HEK293 (cell line): ENCODE measurements around the gene FOXD3.

Source experiments
- CTCF ChIA-PET: fragments of 350-600 bp; formaldehyde crosslinking; extraction: SDS; loops from one replicate; lab custom pipeline; 2021; ENCODE audit warnings: antibody characterized with exemption; lab: Yijun Ruan, JAX
- POLR2A ChIA-PET: fragments of 300-600 bp; formaldehyde crosslinking; extraction: SDS; loops from one replicate; lab custom pipeline; 2020; ENCODE audit warnings: antibody characterized with exemption, inconsistent platforms; lab: Yijun Ruan, JAX
- H3K27ac ChIP-seq: fragments of 200-500 bp; sonication (Bioruptor generic); 2 replicates; pipeline ENCODE4 v1.5.1; 2014; ENCODE audit warnings: low read depth, low read length, control low read depth, inconsistent platforms; ENCODE audit errors: extremely low read depth
- H3K36me3 ChIP-seq, 2 experiments: fragments of 200-500 bp in 1 of 2; sonication (Bioruptor generic) in 1 of 2; 1 replicate in 1 of 2; 2 replicates in 1 of 2; pipeline ENCODE4 v1.5.1; 2014 to 2017; ENCODE audit warnings: inconsistent platforms in 2 of 2, low read length in 2 of 2; ENCODE audit not compliant: control insufficient read depth in 2 of 2, insufficient read depth in 1 of 2
- H3K4me1 ChIP-seq: fragments of 200-500 bp; sonication (Bioruptor generic); 2 replicates; pipeline ENCODE4 v1.5.1; 2014; ENCODE audit warnings: mild to moderate bottlenecking, low read length, inconsistent platforms; ENCODE audit not compliant: control insufficient read depth, insufficient read depth
- H3K4me3 ChIP-seq: 2 replicates; pipeline ENCODE4 v1.5.1; 2011; ENCODE audit warnings: low read depth, mild to moderate bottlenecking, control low read depth, low read length, moderate library complexity
- H3K9me3 ChIP-seq: fragments of 200-500 bp; sonication (Bioruptor generic); 2 replicates; pipeline ENCODE4 v1.5.1; 2014; ENCODE audit warnings: low read depth, low read length, inconsistent platforms; ENCODE audit not compliant: control insufficient read depth, insufficient read depth
- EGR2 ChIP-seq: fragments of 450-650 bp; formaldehyde crosslinking; IDR thresholded peaks from 2 replicates; pipeline ENCODE4 v1.5.1; 2016; ENCODE audit warnings: low read depth, missing biosample characterization, missing genetic modification characterization
- KLF10 ChIP-seq: fragments of 450-650 bp; IDR thresholded peaks from 2 replicates; pipeline ENCODE4 v1.5.1; 2018; ENCODE audit warnings: missing biosample characterization, mild to moderate bottlenecking, missing genetic modification characterization
- PBX3 ChIP-seq: sonication (generic); formaldehyde crosslinking; IDR thresholded peaks from 2 replicates; pipeline ENCODE4 v1.8.1; 2022; ENCODE audit warnings: mild to moderate bottlenecking, moderate library complexity, missing genetic modification reagents
- PRDM4 ChIP-seq: fragments of 450-650 bp; formaldehyde crosslinking; IDR thresholded peaks from 2 replicates; pipeline ENCODE4 v1.5.1; 2017; ENCODE audit warnings: missing biosample characterization, missing genetic modification characterization
- ZBTB8A ChIP-seq: fragments of 450-650 bp; formaldehyde crosslinking; IDR thresholded peaks from 2 replicates; pipeline ENCODE4 v1.5.1; 2016; ENCODE audit warnings: missing biosample characterization, missing genetic modification characterization
- ZEB2 ChIP-seq: fragments of 450-650 bp; formaldehyde crosslinking; IDR thresholded peaks from 2 replicates; pipeline ENCODE4 v1.5.1; 2016; ENCODE audit warnings: missing biosample characterization, missing genetic modification characterization
- ZNF112 ChIP-seq: fragments of 450-650 bp; formaldehyde crosslinking; IDR thresholded peaks from 2 replicates; pipeline ENCODE4 v1.5.0; 2017; ENCODE audit warnings: missing biosample characterization, missing genetic modification characterization
- ZNF114 ChIP-seq: fragments of 450-650 bp; formaldehyde crosslinking; IDR thresholded peaks from 2 replicates; pipeline ENCODE4 v1.5.0; 2017; ENCODE audit warnings: missing biosample characterization, missing genetic modification characterization
- ZNF366 ChIP-seq: fragments of 450-650 bp; formaldehyde crosslinking; conservative IDR thresholded peaks from 2 replicates; pipeline ENCODE4 v1.5.1; 2016; ENCODE audit warnings: missing biosample characterization, missing genetic modification characterization
- ZNF416 ChIP-seq: fragments of 450-650 bp; formaldehyde crosslinking; IDR thresholded peaks from 2 replicates; pipeline ENCODE4 v1.5.1; 2016; ENCODE audit warnings: missing biosample characterization, missing genetic modification characterization
- ZNF423 ChIP-seq: fragments of 450-650 bp; formaldehyde crosslinking; IDR thresholded peaks from 2 replicates; pipeline ENCODE4 v1.5.1; 2016; ENCODE audit warnings: missing biosample characterization, missing genetic modification characterization
- ZNF513 ChIP-seq: fragments of 450-650 bp; IDR thresholded peaks from 2 replicates; pipeline ENCODE4 v1.5.1; 2018; ENCODE audit warnings: missing biosample characterization, missing genetic modification characterization
- ZNF518A ChIP-seq: fragments of 450-650 bp; formaldehyde crosslinking; conservative IDR thresholded peaks from 2 replicates; pipeline ENCODE4 v1.5.1; 2016; ENCODE audit warnings: low read depth, missing biosample characterization, missing genetic modification characterization
- ZNF658 ChIP-seq: fragments of 450-650 bp; formaldehyde crosslinking; IDR thresholded peaks from 2 replicates; pipeline ENCODE4; 2016; ENCODE audit warnings: missing biosample characterization, missing genetic modification characterization
- ZNF677 ChIP-seq: fragments of 450-650 bp; IDR thresholded peaks from 2 replicates; pipeline ENCODE4 v1.5.0; 2018; ENCODE audit warnings: missing biosample characterization, mild to moderate bottlenecking, missing genetic modification characterization, moderate library complexity
- ZNF837 ChIP-seq: fragments of 450-650 bp; formaldehyde crosslinking; IDR thresholded peaks from 2 replicates; pipeline ENCODE4 v1.5.1; 2016; ENCODE audit warnings: missing biosample characterization, missing genetic modification characterization

FOXD3 gene

GRCh38 chr1:63327417-63328054, 5.2 kb downstream of the FOXD3 start (continued):
- peak; percentile 52; the same call in 1 of the 2 replicates for TF ChIP-seq ZNF518A (tag by site-specific recombination)
- peak; percentile 68 for TF ChIP-seq ZEB2 (tag by site-specific recombination)
- TF ChIP-seq ZBTB8A (tag by site-specific recombination), result no peak; the same call in 1 of the 2 replicates

- H3K4me3 ChIP-seq, result no peak overlapping the region
- H3K27ac ChIP-seq, result no peak overlapping the region
- H3K36me3 ChIP-seq, result no peaks in the 10 kb centered on the region
- POLR2A ChIA-PET, result no interaction called here
- CTCF ChIA-PET, result interaction anchor here (0.5 to 3.8 kb wide), 21 partner anchors 8 to 867 kb away, joined by 3 to 34 read pairs (median 4); no protein-coding TSS in a partner anchor
- no peaks in the 10 kb centered on the region for H3K9me3 ChIP-seq
- H3K4me1 ChIP-seq, result peaks cover 5% of the 10 kb centered on the region; the same call in 1 of the 2 replicates
- TF ChIP-seq ZNF423 (tag by site-specific recombination), result no peak
- no peak for TF ChIP-seq ZNF513 (tag by site-specific recombination)
- TF ChIP-seq PRDM4 (tag by site-specific recombination), result 0 out of 2 replicates have a peak, but pooled peaks have one; percentile 39
- TF ChIP-seq, all 188 proteins: peak for 1
Observed at GRCh38 chr1:63328122-63328521, 5.8 kb downstream of the FOXD3 start.

GRCh38 chr1:63328781-63329180, 6.4 kb downstream of the FOXD3 start:
- no peak overlapping the region for H3K4me3 ChIP-seq
- TF ChIP-seq ZNF518A (tag by site-specific recombination) (no peak), ZNF416 (tag by site-specific recombination) (no peak), PBX3 (no peak), ZNF112 (no peak), ZNF114 (tag by site-specific recombination) (no peak), ZNF366 (tag by site-specific recombination) (no peak), KLF10 (no peak), ZNF658 (tag by site-specific recombination) (no peak), ZNF837 (tag by site-specific recombination) (no peak), EGR2 (tag by site-specific recombination) (no peak), ZNF677 (no peak)

More at GRCh38 chr1:63328781-63329180, 6.4 kb downstream of the FOXD3 start:
- CTCF ChIA-PET, result interaction anchor here (0.6 to 1.2 kb wide), 5 partner anchors 12 to 365 kb away, joined by 3 to 5 read pairs (median 3); no protein-coding TSS in a partner anchor
- POLR2A ChIA-PET, result no interaction called here
- Histone ChIP-seq H3K4me1 (peaks cover 5% of the 10 kb centered on the region; the same call in 1 of the 2 replicates), H3K9me3 (no peaks in the 10 kb centered on the region), H3K27ac (no peak overlapping the region), H3K36me3 (no peaks in the 10 kb centered on the region)
